ENCODE results near the gene SYNPO2.

DNA sequence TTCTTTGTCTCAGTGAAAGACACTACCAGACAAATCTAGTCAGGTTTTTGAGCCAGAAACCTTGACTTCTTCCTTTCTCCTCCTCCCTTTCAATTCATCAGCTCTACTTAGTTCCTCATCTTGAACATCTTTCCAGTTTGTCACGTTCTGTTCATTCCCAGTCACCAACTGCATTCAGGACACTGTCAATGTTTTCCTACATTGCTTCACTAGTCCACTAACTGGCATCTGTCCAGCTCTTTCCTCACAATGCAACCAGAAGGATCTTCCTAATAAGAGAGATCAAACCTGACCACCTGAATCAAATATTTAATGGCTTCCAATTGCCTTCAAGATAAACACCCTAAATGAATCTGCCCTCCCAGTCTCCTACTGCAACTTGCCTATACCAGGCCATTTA lies 52.5 kb downstream of the SYNPO2 start:
- TF ChIP-seq, protein P1, sequence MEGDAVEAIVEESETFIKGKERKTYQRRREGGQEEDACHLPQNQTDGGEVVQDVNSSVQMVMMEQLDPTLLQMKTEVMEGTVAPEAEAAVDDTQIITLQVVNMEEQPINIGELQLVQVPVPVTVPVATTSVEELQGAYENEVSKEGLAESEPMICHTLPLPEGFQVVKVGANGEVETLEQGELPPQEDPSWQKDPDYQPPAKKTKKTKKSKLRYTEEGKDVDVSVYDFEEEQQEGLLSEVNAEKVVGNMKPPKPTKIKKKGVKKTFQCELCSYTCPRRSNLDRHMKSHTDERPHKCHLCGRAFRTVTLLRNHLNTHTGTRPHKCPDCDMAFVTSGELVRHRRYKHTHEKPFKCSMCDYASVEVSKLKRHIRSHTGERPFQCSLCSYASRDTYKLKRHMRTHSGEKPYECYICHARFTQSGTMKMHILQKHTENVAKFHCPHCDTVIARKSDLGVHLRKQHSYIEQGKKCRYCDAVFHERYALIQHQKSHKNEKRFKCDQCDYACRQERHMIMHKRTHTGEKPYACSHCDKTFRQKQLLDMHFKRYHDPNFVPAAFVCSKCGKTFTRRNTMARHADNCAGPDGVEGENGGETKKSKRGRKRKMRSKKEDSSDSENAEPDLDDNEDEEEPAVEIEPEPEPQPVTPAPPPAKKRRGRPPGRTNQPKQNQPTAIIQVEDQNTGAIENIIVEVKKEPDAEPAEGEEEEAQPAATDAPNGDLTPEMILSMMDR (IDR thresholded peaks at IDR 0.05): no peak
- no peak for TF ChIP-seq EZH2 (IDR thresholded peaks at IDR 0.05; ENCODE audit: borderline replicate concordance, insufficient read depth, low read depth, low read length, poor library complexity, severe bottlenecking)

Measured in B cell (primary cell).